Aorta (tissue), 5 donors: ENCODE results near the gene MVP. TPM values are rescaled to one million over a fixed set of nuclear protein-coding genes. Genes with fewer than 3 reads are reported as not detected.

Experiments used
- ATAC-seq: fragments of 200-7000 bp; cut with Tn5 transposase; one replicate; pipeline ENCODE4 v1.9.1; 2022; ENCODE audit warnings: moderate library complexity; ENCODE audit not compliant: low FRiP score
- DNase-seq, 2 donors: peaks; one replicate each; pipeline ENCODE4 v3.0.0-alpha.2; 2020
- H3K27ac ChIP-seq, 2 donors: one replicate each; pipeline ENCODE4 v1.5.1; 2013; ENCODE audit warnings: low read length in 2 of 2, mild to moderate bottlenecking in 2 of 2, moderate library complexity in 2 of 2, control low read depth in 1 of 2, inconsistent platforms in 1 of 2, low read depth in 1 of 2
- H3K27me3 ChIP-seq, 2 donors: one replicate each; pipeline ENCODE4 v1.6.1; 2013; ENCODE audit warnings: control low read depth in 1 of 2, low read length in 1 of 2, mild to moderate bottlenecking in 1 of 2, moderate library complexity in 1 of 2; ENCODE audit not compliant: insufficient read depth in 2 of 2, control insufficient read depth in 1 of 2
- H3K36me3 ChIP-seq, 2 donors: one replicate each; pipeline ENCODE4 v1.6.1; 2013; ENCODE audit warnings: control low read depth in 1 of 2, low read length in 1 of 2, mild to moderate bottlenecking in 1 of 2; ENCODE audit not compliant: insufficient read depth in 2 of 2, control insufficient read depth in 1 of 2
- H3K4me1 ChIP-seq, 2 donors: one replicate each; pipeline ENCODE4 v1.6.1; 2013; ENCODE audit warnings: low read length in 2 of 2, control low read depth in 1 of 2, mild to moderate bottlenecking in 1 of 2, moderate library complexity in 1 of 2; ENCODE audit not compliant: insufficient read depth in 2 of 2, control insufficient read depth in 1 of 2
- H3K4me3 ChIP-seq, 2 donors: one replicate each; pipeline ENCODE4 v1.5.1; 2013; ENCODE audit warnings: low read length in 2 of 2, control low read depth in 1 of 2, mild to moderate bottlenecking in 1 of 2
- H3K9me3 ChIP-seq: one replicate; pipeline ENCODE4 v1.6.1; 2013; ENCODE audit warnings: mild to moderate bottlenecking, low read length; ENCODE audit not compliant: control insufficient read depth
- WGBS, 2 donors: extraction: QIAGEN DNeasy Blood & Tissue Kit; methylation state at CpG; one replicate each; pipeline ENCODE4 v1.1.7; 2013; 5-methylcytosine and 5-hydroxymethylcytosine counted together
- intact Hi-C, 2 donors: fragments of 100-400 bp; cut with DNase I; formaldehyde crosslinking; loops; one replicate each; pipeline versions ENCODE4 v1.14.2 to v1.15.0; 2022
- polyA plus RNA-seq, 2 donors: library from polyadenylated mRNA; stranded (reverse); fragments of 200-250 nt; gene quantifications; one replicate each; pipeline ENCODE4 v1.2.3, GENCODE V29; 2013
- total RNA-seq, 2 donors: library from RNA; stranded (reverse); fragmentation: NEBNext Ultra II Directional; extraction: Animal tissue kit (Norgen Biotek cat#: 25700); gene quantifications; one replicate each; pipeline ENCODE4 v1.2.1, GENCODE V29; 2021
- donor health status: healthy with polysubstance abuse.
- donor health status: Bipolar disorder and iron deficiency.
- donor health status: DM: no; HTN: no; CAD: no.
- donor health status: DM: no; HTN: no; CAD: no.
- donor health status: DM: yes; HTN: yes; CAD: no.

MVP gene
- total and polyA plus RNA-seq, 4 donors: 76.8 to 186 (median 161) TPM

DNA sequence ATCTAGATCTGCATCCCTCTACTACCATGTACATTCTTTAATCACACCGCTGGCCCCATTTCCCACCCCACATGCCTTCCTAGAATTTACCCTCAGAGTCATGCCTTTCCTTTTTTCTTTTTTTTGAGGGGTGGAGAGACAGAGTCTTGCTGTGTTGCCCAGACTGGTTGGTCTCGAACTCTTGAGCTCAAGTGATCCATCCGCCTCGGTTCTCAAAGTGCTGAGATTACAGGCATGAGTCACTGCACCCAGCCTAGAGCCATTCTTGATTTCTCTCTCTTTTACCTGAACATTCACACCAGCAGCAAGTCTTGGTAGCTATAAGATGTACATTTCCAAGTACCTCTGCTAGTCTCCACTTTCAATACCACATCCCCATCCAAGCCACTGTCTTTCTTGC, 2.2 kb upstream of the MVP start:
- intact Hi-C loops: loop anchor here (5.0 to 10.0 kb wide), 3 partner anchors 44 to 947 kb away; partner anchors contain the start of genes CDIPT (in 1 of the 2), CFAP119 (in 1 of the 2), HIRIP3 (in 1 of the 2) and INO80E (in 1 of the 2)

DNA sequence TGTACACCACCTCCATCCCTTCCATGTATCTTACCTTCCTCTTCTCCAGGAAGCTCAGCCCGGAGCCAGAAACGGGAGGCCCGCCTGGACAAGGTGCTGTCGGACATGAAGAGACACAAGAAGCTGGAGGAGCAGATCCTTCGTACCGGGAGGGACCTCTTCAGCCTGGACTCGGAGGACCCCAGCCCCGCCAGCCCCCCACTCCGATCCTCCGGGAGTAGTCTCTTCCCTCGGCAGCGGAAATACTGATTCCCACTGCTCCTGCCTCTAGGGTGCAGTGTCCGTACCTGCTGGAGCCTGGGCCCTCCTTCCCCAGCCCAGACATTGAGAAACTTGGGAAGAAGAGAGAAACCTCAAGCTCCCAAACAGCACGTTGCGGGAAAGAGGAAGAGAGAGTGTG, 756 bp upstream of the MVP start:
- no peak for ATAC-seq
- H3K4me3 ChIP-seq: no peak overlapping the region
- peaks cover 0 to 3% of the 10 kb centered on the region in 2 donors for H3K4me1 ChIP-seq
- DNase-seq: peak in 1 of 2 donors; percentile 46
- H3K9me3 ChIP-seq: no peaks in the 10 kb centered on the region
- WGBS, 2 donors: 74 to 76% methylated on average over 15 of the region's 15 CpGs
- H3K27ac ChIP-seq: no peak overlapping the region
- H3K36me3 ChIP-seq: no peaks in the 10 kb centered on the region
- H3K27me3 ChIP-seq: no peaks in the 10 kb centered on the region
- intact Hi-C loops: loop anchor here (5.0 to 10.0 kb wide), 3 partner anchors 43 to 945 kb away; partner anchors contain the start of genes CDIPT (in 1 of the 2), CFAP119 (in 1 of the 2), HIRIP3 (in 1 of the 2) and INO80E (in 1 of the 2)

More for the DNA sequence above, 2.2 kb upstream of the MVP start:
- H3K27ac ChIP-seq: no peak overlapping the region
- H3K27me3 ChIP-seq: no peaks in the 10 kb centered on the region
- WGBS, 2 donors: 82 to 85% methylated on average over 4 of the region's 4 CpGs
- H3K36me3 ChIP-seq: no peaks in the 10 kb centered on the region
- H3K4me3 ChIP-seq: no peak overlapping the region
- DNase-seq: no peak
- H3K4me1 ChIP-seq: no peaks in the 10 kb centered on the region
- H3K9me3 ChIP-seq: no peaks in the 10 kb centered on the region
- no peak for ATAC-seq

DNA sequence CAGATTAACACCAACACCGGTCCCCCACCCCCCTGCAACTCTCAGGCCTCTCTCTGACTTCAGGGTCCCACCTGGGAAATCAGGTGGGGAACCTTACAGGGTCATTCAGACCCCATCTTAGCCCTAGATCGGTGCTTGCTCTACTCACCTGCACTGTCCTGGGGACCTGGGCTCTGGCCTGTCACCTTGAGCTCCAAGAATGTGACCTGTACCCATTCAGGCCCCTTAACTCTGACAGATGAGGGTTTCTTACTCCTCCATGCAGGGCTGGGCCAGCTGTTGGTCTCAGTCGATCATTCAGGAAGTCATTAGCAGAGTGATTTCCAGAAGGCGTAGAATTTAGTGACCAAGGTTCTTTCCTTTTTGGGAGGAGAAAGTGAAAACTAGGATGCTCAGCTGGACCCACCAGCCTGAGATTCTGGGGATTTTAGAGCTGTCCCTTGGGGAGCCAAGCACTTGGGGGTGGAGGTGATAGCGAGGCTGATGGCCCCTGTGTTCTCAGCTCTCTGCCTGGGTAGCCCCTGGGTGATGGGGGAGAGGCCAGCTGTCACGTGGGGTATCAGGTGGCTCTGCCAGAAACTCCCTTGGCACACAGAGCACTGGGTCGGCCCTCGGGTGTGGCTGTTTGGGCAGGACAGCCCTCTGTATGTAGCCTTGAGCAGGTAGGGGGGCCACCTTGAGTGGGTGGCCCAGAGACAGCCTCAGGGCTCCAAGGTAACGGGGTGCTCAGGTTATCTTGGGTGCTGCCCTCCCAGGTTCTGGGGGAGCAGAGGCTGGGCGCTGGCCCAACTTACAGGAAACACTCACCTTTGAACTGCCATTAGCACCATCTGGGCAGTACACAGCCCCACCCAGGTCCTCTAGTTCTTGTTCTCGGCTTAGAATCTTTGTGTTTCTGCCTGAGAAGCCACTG, 724 bp downstream of the MVP start:
- Histone ChIP-seq H3K27me3 (no peaks in the 10 kb centered on the region), H3K36me3 (no peaks in the 10 kb centered on the region), H3K4me1 (peaks cover 0 to 3% of the 10 kb centered on the region in 2 donors), H3K27ac (peak overlapping the region; percentile 68 to 86), H3K4me3 (peak overlapping the region; percentile 79 to 89), H3K9me3 (no peaks in the 10 kb centered on the region)
- intact Hi-C loops: loop anchor here in 1 of 2 donors (5.0 to 10.0 kb wide), 2 partner anchors 41 to 116 kb away; partner anchors contain the start of gene CDIPT
- 23 to 24% methylated on average over 11 of the region's 11 CpGs for whole genome bisulfite sequencing, 2 donors
- DNase-seq: peak; percentile 75 to 86
- no peak for ATAC-seq

DNA sequence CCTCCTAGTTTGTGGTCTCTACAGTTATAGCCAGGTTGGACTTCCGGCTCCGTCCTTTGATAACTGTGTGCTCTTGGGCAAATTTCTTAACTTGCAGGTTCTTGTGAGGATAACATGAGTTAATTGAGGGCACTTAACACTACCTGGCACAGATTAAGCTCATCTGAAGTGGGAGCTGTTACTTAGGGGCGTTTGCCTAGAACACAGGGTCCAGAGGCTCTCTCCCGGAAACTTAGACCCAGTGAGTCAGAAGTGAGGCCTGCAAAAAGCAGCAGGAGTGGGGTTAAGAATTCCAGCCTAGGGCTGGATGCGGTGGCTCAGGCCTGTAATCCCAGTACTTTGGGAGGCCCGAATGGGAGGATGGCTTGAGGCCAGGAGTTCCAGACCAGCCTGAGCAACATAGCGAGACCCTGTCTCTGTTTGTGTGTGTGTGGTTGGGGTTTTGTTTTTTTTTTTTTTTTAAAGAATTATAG, 1.4 kb downstream of the MVP start:
- WGBS, 2 donors: 10 to 15% methylated on average over 7 of the region's 7 CpGs

DNA sequence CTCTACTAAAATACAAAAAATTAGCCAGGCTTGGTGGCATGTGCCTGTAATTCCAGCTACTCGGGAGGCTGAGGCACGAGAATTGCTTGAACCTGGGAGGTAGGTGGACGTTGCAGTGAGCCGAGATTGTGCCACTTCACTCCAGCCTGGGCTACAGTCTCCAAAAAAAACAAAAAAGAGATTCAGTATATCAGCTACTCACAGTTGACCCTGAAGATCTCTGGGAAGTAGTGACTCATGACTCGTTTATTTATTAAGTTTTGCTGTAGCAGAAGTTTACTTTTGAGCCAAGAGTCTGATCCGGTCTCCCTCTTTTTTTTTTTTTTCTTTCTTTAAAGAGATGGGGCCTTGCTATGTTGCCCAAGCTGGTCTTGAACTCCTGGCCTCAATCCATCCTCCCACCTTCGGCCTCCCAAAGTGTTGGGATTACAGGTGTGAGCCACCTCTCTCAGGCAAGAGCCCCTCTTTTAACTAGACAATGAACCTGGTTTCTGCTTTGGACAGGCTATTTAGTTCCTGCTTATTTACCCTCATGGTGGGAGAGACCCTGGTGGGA, 4.4 kb downstream of the MVP start:
- Histone ChIP-seq H3K27me3 (no peaks in the 10 kb centered on the region), H3K36me3 (no peaks in the 10 kb centered on the region), H3K4me1 (peaks cover 0 to 4% of the 10 kb centered on the region in 2 donors), H3K9me3 (no peaks in the 10 kb centered on the region), H3K27ac (peak overlapping the region in 1 of 2 donors; percentile 66), H3K4me3 (no peak overlapping the region)
- intact Hi-C loops: loop anchor here in 1 of 2 donors (5.0 to 10.0 kb wide), 2 partner anchors 38 to 120 kb away; partner anchors contain the start of gene CDIPT
- no peak for DNase-seq
- WGBS, 2 donors: 7 to 8% methylated on average over 7 of the region's 7 CpGs
- peak; percentile 67 for ATAC-seq

More for the DNA sequence above, 1.4 kb downstream of the MVP start:
- DNase-seq (peak in 1 of 2 donors; percentile 66), ATAC-seq (no peak)
- H3K4me3 ChIP-seq: peak overlapping the region; percentile 32 to 79
- H3K27ac ChIP-seq: peak overlapping the region; percentile 68 to 86
- peaks cover 0 to 3% of the 10 kb centered on the region in 2 donors for H3K4me1 ChIP-seq
- H3K36me3 ChIP-seq: no peaks in the 10 kb centered on the region
- H3K27me3 ChIP-seq: no peaks in the 10 kb centered on the region
- H3K9me3 ChIP-seq: no peaks in the 10 kb centered on the region
- intact Hi-C loops: loop anchor here in 1 of 2 donors (5.0 to 10.0 kb wide), 2 partner anchors 41 to 117 kb away; partner anchors contain the start of gene CDIPT

DNA sequence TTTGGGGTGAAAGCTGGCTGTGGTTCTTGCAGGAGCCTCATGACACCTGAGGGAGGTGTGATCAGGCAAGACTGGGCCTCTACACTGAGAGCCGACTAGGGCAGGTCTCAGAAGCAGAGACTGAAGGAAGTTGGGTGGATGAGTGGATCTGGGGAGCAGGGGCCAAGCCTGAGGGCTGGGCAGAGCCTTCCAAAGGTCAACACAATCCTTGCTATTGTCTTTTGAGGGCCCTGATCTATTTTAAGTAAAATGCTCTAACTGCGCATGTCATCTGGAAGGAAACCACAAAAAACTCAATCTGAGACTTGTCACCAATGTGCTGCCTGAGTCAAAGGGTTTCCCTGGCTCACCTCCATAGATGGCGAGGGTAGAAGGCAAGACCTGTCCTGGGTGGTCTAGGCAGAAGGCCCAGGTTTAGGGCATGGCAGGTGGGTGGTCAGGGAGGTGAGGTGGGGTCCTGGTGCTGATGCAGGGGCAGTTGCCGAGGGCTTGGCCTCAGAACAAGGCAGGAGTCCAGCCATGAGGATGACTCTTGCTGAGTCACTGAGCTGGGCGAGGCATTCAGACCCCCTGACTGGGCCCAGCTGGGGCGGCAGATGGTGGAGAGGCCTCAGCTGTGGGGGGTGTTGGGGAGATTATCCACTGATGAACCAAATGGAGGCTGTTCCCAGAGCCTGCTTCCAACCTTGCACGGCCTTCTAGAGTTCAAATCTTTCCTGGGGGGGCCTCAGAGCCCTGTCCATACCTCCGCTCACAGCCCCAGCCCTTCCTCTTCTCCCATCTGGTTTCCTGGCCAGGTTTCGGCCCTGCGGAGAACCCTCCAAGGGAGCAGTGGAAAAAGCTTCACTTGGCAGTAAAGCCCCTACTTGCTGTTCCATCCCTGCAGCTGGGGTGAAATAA, 5.1 kb downstream of the MVP start:
- H3K27me3 ChIP-seq: no peaks in the 10 kb centered on the region
- intact Hi-C loops: loop anchor here in 1 of 2 donors (10.0 kb wide), 1 partner anchor 121 kb away; no protein-coding TSS in a partner anchor
- peak in 1 of 2 donors; percentile 72 for DNase-seq
- peak; percentile 79 for ATAC-seq
- H3K4me1 ChIP-seq: peaks cover 0 to 4% of the 10 kb centered on the region in 2 donors
- H3K27ac ChIP-seq: peak overlapping the region in 1 of 2 donors; percentile 66
- 32 to 34% methylated on average over 10 of the region's 10 CpGs for WGBS, 2 donors
- no peaks in the 10 kb centered on the region for H3K9me3 ChIP-seq
- no peak overlapping the region for H3K4me3 ChIP-seq
- H3K36me3 ChIP-seq: peaks cover 0 to under 1% of the 10 kb centered on the region in 2 donors

DNA sequence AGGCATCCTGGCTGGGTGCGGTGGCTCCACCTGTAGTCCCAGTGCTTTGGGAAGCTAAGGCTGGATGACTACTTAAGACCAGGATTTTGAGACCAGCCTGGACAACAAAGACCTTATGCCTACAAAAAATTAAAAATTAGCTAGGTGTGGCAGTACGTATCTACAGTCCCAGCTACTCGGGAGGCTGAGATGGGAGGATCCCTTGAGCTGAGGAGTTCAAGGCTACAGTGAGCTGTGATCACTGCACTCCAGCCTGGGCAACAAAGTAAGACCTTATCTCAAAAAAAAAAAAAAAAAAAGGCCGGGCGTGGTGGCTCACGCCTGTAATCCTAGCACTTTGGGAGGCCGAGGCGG, 6.1 kb downstream of the MVP start:
- WGBS, 2 donors: 94 to 97% methylated on average over 5 to 8 of the region's 8 CpGs
- Histone ChIP-seq H3K4me1 (peaks cover 0 to 4% of the 10 kb centered on the region in 2 donors), H3K27ac (no peak overlapping the region), H3K4me3 (no peak overlapping the region), H3K9me3 (no peaks in the 10 kb centered on the region), H3K27me3 (no peaks in the 10 kb centered on the region), H3K36me3 (peaks cover 0 to 4% of the 10 kb centered on the region in 2 donors)
- intact Hi-C loops: loop anchor here in 1 of 2 donors (10.0 kb wide), 1 partner anchor 122 kb away; no protein-coding TSS in a partner anchor
- DNase-seq (no peak), ATAC-seq (no peak)
